HEK293 (cell line): ENCODE data around the gene MYL2.

Source experiments
- CTCF ChIA-PET: fragments of 350-600 bp; formaldehyde crosslinking; extraction: SDS; loops from one replicate; lab custom pipeline; 2021; ENCODE audit warnings: antibody characterized with exemption; lab: Yijun Ruan, JAX
- POLR2A ChIA-PET: fragments of 300-600 bp; formaldehyde crosslinking; extraction: SDS; loops from one replicate; lab custom pipeline; 2020; ENCODE audit warnings: antibody characterized with exemption, inconsistent platforms; lab: Yijun Ruan, JAX
- H3K27ac ChIP-seq: fragments of 200-500 bp; sonication (Bioruptor generic); 2 replicates; pipeline ENCODE4 v1.5.1; 2014; ENCODE audit warnings: low read depth, low read length, control low read depth, inconsistent platforms; ENCODE audit errors: extremely low read depth
- H3K36me3 ChIP-seq, 2 experiments: fragments of 200-500 bp in 1 of 2; sonication (Bioruptor generic) in 1 of 2; 1 replicate in 1 of 2; 2 replicates in 1 of 2; pipeline ENCODE4 v1.5.1; 2014 to 2017; ENCODE audit warnings: inconsistent platforms in 2 of 2, low read length in 2 of 2; ENCODE audit not compliant: control insufficient read depth in 2 of 2, insufficient read depth in 1 of 2
- H3K4me1 ChIP-seq: fragments of 200-500 bp; sonication (Bioruptor generic); 2 replicates; pipeline ENCODE4 v1.5.1; 2014; ENCODE audit warnings: mild to moderate bottlenecking, low read length, inconsistent platforms; ENCODE audit not compliant: control insufficient read depth, insufficient read depth
- H3K4me3 ChIP-seq: 2 replicates; pipeline ENCODE4 v1.5.1; 2011; ENCODE audit warnings: low read depth, mild to moderate bottlenecking, control low read depth, low read length, moderate library complexity
- H3K9me3 ChIP-seq: fragments of 200-500 bp; sonication (Bioruptor generic); 2 replicates; pipeline ENCODE4 v1.5.1; 2014; ENCODE audit warnings: low read depth, low read length, inconsistent platforms; ENCODE audit not compliant: control insufficient read depth, insufficient read depth
- AEBP2 ChIP-seq: fragments of 450-650 bp; formaldehyde crosslinking; IDR thresholded peaks from 2 replicates; pipeline ENCODE4 v1.5.1; 2016; ENCODE audit warnings: missing biosample characterization, missing genetic modification characterization, borderline replicate concordance
- CTCF ChIP-seq: fragments of 450-650 bp; formaldehyde crosslinking; IDR thresholded peaks from 2 replicates; pipeline ENCODE4 v1.5.1; 2016; ENCODE audit warnings: missing biosample characterization, missing genetic modification characterization
- GLI2 ChIP-seq: fragments of 450-650 bp; formaldehyde crosslinking; IDR thresholded peaks from 2 replicates; pipeline ENCODE4; 2017; ENCODE audit warnings: missing biosample characterization, missing genetic modification characterization, low read depth, borderline replicate concordance
- HOXC10 ChIP-seq: sonication (generic); formaldehyde crosslinking; IDR thresholded peaks from 2 replicates; pipeline ENCODE4 v1.8.1; 2023; ENCODE audit warnings: mild to moderate bottlenecking, missing genetic modification reagents
- MYNN ChIP-seq: fragments of 450-650 bp; formaldehyde crosslinking; IDR thresholded peaks from 2 replicates; pipeline ENCODE4 v1.5.1; 2016; ENCODE audit warnings: missing biosample characterization, missing genetic modification characterization, borderline replicate concordance
- REST ChIP-seq: fragments of 450-650 bp; formaldehyde crosslinking; IDR thresholded peaks from 2 replicates; pipeline ENCODE4 v1.5.1; 2016; ENCODE audit warnings: missing biosample characterization, missing genetic modification characterization
- ZBTB10 ChIP-seq: fragments of 450-650 bp; formaldehyde crosslinking; IDR thresholded peaks from 2 replicates; pipeline ENCODE4 v1.5.1; 2016; ENCODE audit warnings: missing biosample characterization, missing genetic modification characterization
- ZIC2 ChIP-seq: fragments of 450-650 bp; formaldehyde crosslinking; IDR thresholded peaks from 2 replicates; pipeline ENCODE4 v1.5.1; 2016; ENCODE audit warnings: missing biosample characterization, missing genetic modification characterization
- ZNF2 ChIP-seq: fragments of 450-650 bp; formaldehyde crosslinking; IDR thresholded peaks from 2 replicates; pipeline ENCODE4 v1.5.1; 2016; ENCODE audit warnings: missing biosample characterization, missing genetic modification characterization
- ZNF48 ChIP-seq: fragments of 450-650 bp; formaldehyde crosslinking; IDR thresholded peaks from 2 replicates; pipeline ENCODE4 v1.5.1; 2016; ENCODE audit warnings: missing biosample characterization, missing genetic modification characterization
- ZNF488 ChIP-seq: fragments of 450-650 bp; formaldehyde crosslinking; IDR thresholded peaks from 2 replicates; pipeline ENCODE4 v1.5.1; 2016; ENCODE audit warnings: missing biosample characterization, missing genetic modification characterization
- ZNF501 ChIP-seq: fragments of 450-650 bp; formaldehyde crosslinking; IDR thresholded peaks from 2 replicates; pipeline ENCODE4 v1.5.1; 2016; ENCODE audit warnings: missing biosample characterization, missing genetic modification characterization
- ZNF549 ChIP-seq: fragments of 450-650 bp; IDR thresholded peaks from 2 replicates; pipeline ENCODE4 v1.5.1; 2018; ENCODE audit warnings: missing biosample characterization, missing genetic modification characterization, mild to moderate bottlenecking, inconsistent platforms, moderate library complexity
- ZNF596 ChIP-seq: fragments of 450-650 bp; IDR thresholded peaks from 2 replicates; pipeline ENCODE4 v1.5.0; 2018; ENCODE audit warnings: missing biosample characterization, mild to moderate bottlenecking, missing genetic modification characterization, moderate library complexity
- ZNF660 ChIP-seq: fragments of 450-650 bp; IDR thresholded peaks from 2 replicates; pipeline ENCODE4 v1.5.1; 2018; ENCODE audit warnings: missing biosample characterization, mild to moderate bottlenecking, missing genetic modification characterization
- ZNF677 ChIP-seq: fragments of 450-650 bp; IDR thresholded peaks from 2 replicates; pipeline ENCODE4 v1.5.0; 2018; ENCODE audit warnings: missing biosample characterization, mild to moderate bottlenecking, missing genetic modification characterization, moderate library complexity
- ZNF692 ChIP-seq: fragments of 450-650 bp; formaldehyde crosslinking; IDR thresholded peaks from 2 replicates; pipeline ENCODE4 v1.5.1; 2016; ENCODE audit warnings: missing biosample characterization, missing genetic modification characterization
- ZNF704 ChIP-seq: fragments of 450-650 bp; formaldehyde crosslinking; IDR thresholded peaks from 2 replicates; pipeline ENCODE4 v1.5.1; 2016; ENCODE audit warnings: missing biosample characterization, missing genetic modification characterization
- ZNF747 ChIP-seq: fragments of 450-650 bp; formaldehyde crosslinking; IDR thresholded peaks from 2 replicates; pipeline ENCODE4 v1.5.1; 2016; ENCODE audit warnings: missing biosample characterization, missing genetic modification characterization
- ZNF830 ChIP-seq: fragments of 450-650 bp; IDR thresholded peaks from 2 replicates; pipeline ENCODE4 v1.5.0; 2018; ENCODE audit warnings: missing biosample characterization, missing genetic modification characterization, low read depth, mild to moderate bottlenecking, moderate library complexity
- ZSCAN16 ChIP-seq: fragments of 450-650 bp; formaldehyde crosslinking; IDR thresholded peaks from 2 replicates; pipeline ENCODE4 v1.5.1; 2016; ENCODE audit warnings: missing biosample characterization, missing genetic modification characterization
- ZSCAN30 ChIP-seq: fragments of 450-650 bp; IDR thresholded peaks from 2 replicates; pipeline ENCODE4 v1.5.1; 2018; ENCODE audit warnings: missing biosample characterization, mild to moderate bottlenecking, missing genetic modification characterization, moderate library complexity
- ZSCAN5A ChIP-seq: fragments of 450-650 bp; formaldehyde crosslinking; IDR thresholded peaks from 2 replicates; pipeline ENCODE4 v1.5.1; 2016; ENCODE audit warnings: missing biosample characterization, missing genetic modification characterization

The MYL2 gene

GRCh38 chr12:110937104-110937641 lies 16.8 kb upstream of the MYL2 start:
- CTCF ChIA-PET, result interaction anchor here (0.6 to 2.5 kb wide), 24 partner anchors 8 to 1015 kb away, joined by 3 to 10 read pairs (median 3); no protein-coding TSS in a partner anchor
- H3K4me1 ChIP-seq, result no peaks in the 10 kb centered on the region
- H3K36me3 ChIP-seq, result no peaks in the 10 kb centered on the region
- H3K9me3 ChIP-seq, result no peaks in the 10 kb centered on the region
- H3K4me3 ChIP-seq, result no peak overlapping the region
- POLR2A ChIA-PET, result no interaction called here
- H3K27ac ChIP-seq, result no peak overlapping the region
- TF ChIP-seq ZNF692 (tag by site-specific recombination), result no peak
- TF ChIP-seq AEBP2 (tag by site-specific recombination), result no peak
- TF ChIP-seq ZNF660 (tag by site-specific recombination), result 0 out of 2 replicates have a peak, but pooled peaks have one; percentile 42
- no peak for TF ChIP-seq ZSCAN16
- TF ChIP-seq ZIC2 (tag by site-specific recombination), result peak; percentile 65
- no peak for TF ChIP-seq ZNF830 (tag by site-specific recombination)
- TF ChIP-seq ZNF596 (tag by site-specific recombination), result no peak
- TF ChIP-seq ZNF501 (tag by site-specific recombination), result 0 out of 2 replicates have a peak, but pooled peaks have one; percentile 25
- TF ChIP-seq ZBTB10, result no peak
- no peak for TF ChIP-seq ZNF677 (tag by site-specific recombination)
- no peak for TF ChIP-seq ZSCAN5A (tag by site-specific recombination)
- TF ChIP-seq REST (tag by site-specific recombination), result no peak
- peak; percentile 70; the same call in 1 of the 2 replicates for TF ChIP-seq ZNF2 (tag by site-specific recombination)
- TF ChIP-seq ZNF747 (tag by site-specific recombination), result no peak
- no peak for TF ChIP-seq ZNF549 (tag by site-specific recombination)
- no peak for TF ChIP-seq ZNF704 (tag by site-specific recombination)
- TF ChIP-seq GLI2 (tag by site-specific recombination), result no peak
- no peak for TF ChIP-seq ZNF48 (tag by site-specific recombination)
- TF ChIP-seq MYNN, result no peak
- peak; percentile 74 for TF ChIP-seq CTCF (tag by site-specific recombination)
- TF ChIP-seq ZNF488 (tag by site-specific recombination), result no peak
- peak; percentile 55; the same call in 1 of the 2 replicates for TF ChIP-seq ZSCAN30 (tag by site-specific recombination)
- no peak for TF ChIP-seq HOXC10 (CRISPR knock-in tag)
